Limb (tissue), 2 donors: ENCODE data around the gene HOXB8.
A peak's percentile ranks its signal among the peaks of the same experiment; 100 is the strongest.

ENCODE experiments used
- DNase-seq, 2 donors: peaks; one replicate each; pipeline ENCODE4 v3.0.0-alpha.2; 2016; ENCODE audit errors: extremely low spot score in 2 of 2

Gene HOXB8

DNA sequence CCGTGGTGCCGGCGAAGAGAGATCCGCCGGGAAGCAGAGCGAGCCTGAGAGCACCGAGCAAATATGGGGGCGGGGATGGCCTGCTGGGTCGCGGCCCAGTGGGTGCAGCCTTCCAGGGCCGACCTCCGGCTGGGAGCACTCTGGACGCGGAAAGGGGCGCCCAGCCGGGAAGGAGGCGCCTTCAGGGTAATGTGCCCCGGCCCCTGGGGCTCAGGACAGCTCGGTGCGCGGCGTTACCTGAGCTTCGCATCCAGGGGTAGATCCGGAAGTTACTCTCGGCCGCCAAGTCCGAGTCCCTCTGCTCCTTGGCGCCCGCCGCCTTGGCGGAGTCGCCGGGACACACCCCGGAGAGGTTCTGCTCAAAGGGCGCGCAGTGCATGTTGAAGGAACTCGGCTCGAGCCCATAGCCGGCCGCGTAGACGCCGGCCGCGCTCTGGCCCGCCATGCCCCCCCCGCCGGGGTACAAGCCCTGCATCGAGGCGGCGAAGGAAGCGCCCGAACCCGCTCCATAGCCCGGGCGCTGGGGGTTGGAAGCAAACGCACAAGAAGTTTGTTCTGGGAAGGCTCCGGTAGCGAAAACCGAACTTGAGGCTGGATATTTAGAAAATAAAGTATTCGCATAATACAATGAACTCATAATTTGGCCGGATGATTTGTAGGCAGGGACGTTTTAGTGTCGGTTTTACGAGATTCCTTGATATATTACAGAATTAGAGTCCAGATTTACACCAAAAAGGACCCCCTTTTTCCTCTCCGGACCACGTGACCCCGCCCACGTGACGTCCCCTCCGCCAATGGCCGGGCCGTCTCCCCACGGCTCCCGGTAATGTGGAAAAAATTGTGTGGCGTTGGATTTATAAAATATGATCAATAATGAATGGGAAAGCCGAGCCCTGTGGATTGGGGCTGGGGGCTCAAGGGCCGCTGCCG is 4.5 kb downstream of the HOXB8 start, which contains the start of gene HOXB7:
Gene HOXB7, minus strand, starts transcription at position 736 of the 930 bp plus-strand sequence. Its CDS starts 99 bp downstream, at position 637.
- peak; percentile 47 to 90 for DNase-seq

DNA sequence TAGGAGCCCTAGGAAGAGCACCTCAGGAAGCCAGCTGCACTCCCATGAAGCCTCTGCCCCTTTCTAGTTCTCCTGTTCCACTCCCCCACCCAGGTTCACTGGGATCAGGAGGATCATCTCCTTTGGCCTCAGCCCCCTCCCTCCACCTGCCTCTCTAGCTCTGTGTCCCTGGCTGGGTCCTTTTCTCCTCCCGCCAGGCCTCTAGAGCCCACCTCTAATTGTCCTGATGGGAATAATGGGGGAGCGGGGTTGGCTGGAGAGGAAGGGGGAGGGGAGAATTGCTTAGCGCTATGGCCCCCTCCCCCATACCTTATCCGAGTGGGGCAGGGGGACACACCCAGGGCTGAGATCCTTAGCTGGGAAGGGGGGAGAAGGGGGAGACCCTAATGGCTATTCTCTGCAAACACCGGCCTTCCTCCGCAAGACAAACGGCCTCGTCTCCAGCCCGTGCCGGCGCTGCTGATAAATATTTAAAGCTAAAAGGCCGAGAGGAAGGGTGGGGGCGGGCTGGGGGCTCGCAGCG is 5.3 kb downstream of the HOXB8 start:
- no peak for DNase-seq

DNA sequence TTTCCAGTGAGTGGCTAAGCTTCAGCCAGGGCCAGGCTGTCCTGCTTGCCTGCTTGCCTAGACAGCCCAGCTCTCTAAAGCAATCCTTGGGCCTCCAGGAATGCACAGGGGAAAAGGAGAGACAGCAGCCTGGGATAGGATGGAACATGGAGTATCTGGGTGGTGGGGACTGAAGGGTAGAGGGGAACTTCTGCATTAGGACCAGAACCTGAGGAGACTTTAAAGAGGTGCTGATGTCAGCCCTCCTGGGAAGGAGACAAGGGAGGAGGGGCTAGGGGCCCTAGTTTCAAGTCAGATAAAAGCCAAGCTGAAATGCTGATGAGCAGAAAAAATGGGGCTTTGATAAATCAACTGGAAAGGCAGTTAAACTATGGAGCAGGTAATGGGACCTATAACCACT is 6.1 kb downstream of the HOXB8 start:
- DNase-seq: no peak

DNA sequence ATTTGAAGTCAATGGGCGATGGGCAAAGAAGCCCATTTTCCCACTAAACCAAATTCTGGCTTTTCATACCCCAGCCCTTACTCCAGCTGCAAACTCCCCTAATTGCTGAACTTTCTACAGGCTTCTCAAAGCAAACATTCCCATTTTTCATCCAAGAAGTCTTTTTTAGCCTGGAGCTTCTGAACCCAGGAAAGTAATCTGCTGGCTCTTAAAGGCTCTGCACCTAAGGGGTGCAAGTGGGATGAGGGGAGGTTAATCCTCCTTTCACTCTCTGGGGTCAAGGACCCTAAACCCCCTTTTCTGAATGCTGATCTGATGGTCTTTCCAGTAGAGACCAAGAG is 6.6 kb downstream of the HOXB8 start:
- no peak for DNase-seq

DNA sequence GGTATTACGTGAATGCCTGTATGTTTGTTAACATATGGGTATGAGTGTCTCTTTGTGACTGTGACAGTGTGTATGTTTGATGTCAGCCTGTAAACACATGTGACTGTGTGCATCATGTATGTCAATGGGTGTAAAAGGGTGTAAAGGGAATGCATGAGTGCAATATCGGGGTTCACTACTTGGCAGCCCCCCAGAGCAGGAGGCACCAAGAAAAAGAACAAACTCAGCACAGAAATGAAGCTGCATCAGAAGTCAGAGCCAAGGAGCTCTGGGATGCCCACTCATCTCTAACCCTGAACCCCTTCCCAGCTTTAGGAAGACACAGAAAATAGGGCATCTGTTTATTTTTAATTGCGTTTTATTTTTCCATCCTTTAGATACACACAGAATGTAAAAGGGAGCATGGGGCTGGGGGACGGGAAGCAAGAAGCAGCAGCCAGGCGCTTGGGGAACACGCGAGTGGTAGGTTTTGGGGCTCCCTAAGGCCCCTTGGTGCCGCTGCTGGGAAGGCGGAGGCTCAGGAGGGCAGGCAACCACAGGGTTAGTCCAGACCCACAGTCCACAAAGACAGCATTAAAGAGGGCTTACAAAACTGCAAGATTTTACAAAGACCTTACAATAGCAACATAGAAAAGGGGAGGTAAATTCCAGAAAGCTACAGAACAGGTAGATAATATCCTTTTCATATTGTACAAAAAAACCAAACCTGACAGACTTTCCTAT is 8.0 kb downstream of the HOXB8 start:
- DNase-seq: no peak

DNA sequence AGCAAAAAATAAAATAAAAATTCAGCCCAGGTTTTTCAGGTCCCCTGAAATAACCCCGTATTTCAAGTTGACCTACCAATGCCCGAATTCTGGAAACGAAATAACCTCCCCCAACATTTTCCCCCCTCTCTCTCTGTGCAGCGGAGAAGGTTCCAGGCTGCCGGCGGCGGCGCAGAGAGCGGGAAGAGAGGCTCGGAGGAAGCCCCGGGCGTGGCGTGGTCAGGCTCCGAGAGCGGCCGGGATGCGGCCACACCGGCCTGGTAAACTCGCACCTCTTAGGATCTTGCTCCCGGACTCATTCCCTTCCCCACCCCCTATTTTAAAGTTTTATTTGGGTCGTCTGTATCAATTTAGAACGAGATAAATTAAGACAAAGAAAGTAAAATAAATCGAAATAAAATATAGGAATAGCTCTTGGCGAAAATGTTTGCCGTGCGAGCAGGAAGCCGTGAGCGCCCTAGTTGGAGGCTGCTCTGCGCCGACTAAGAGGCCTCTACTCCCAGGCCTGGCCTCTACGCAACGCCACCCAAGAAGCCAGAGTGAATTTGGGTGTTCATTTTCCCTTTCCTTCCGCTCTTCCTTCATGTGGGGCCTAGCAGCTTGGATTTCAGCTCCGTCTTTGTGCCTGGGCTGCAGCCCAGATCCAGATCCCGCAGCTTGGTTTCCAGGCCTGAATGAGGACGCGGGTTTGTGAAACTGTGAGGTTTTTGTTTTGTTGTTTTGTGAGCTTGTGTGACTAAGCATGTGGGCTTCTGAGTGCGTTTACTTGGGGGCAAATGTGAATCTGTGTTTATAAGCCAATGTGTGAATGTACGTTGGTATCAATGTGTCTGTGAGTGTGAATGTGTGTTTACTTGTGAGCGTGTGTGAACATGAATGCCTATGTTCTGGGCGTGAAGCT is 8.9 kb downstream of the HOXB8 start:
- DNase-seq: peak in 1 of 2 donors; percentile 64

DNA sequence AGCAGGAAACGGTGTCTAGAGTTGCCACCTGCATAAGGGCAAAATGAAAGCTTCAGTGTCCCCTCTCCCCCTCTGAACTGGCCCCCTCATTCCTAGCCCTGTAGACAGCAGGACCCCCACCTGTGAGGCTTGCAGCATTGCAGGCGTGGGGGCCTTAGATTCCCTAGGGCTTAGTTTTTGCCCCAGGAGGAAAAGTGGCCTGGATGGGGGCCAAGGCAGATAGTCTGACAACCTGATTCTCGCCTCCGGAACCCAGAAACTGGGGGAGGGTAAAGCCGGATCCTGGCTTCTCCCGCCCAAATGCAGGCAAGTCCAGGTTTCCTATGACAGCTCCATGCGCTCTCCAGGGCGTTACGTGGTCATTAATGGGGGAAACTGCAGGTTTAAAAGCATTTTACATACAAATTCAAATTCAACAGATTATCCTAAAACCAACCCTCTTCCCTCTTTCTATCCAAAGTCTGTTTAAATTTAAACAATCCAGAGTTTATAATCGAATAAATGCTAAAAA is 9.6 kb downstream of the HOXB8 start:
- DNase-seq: peak in 1 of 2 donors; percentile 71

DNA sequence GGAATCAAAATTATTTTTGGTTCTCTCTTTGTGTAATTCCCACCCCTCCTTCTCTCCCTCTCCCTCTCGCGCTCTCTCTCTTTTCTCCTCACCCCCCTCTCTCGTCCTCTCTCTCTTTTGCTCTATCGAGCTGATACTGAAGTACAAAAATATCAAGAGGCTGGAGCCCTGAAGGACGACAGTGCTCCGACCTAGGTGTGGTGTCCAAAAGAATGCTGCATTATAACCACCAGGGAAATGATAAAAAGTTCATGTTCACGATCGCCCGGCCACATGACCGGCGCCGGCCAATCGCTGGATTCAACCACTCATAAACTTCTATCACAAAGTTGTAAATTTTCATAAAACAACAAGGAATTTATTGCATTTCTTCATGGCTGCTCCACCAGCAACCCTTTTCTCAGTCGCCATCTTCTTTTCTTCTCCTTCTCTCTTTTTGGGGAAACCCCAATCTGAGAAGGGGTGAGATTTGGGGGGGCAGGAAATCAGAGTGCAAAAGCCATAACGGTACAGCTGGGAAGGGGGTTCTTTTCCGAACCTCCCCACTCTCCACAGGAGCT is 10.2 kb downstream of the HOXB8 start, which contains the start of gene HOXB6:
Gene HOXB6, minus strand, starts transcription at position 217 of the 560 bp plus-strand sequence. CDS start 6,836 bp downstream, outside the sequence.
- peak in 1 of 2 donors; percentile 75 for DNase-seq

DNA sequence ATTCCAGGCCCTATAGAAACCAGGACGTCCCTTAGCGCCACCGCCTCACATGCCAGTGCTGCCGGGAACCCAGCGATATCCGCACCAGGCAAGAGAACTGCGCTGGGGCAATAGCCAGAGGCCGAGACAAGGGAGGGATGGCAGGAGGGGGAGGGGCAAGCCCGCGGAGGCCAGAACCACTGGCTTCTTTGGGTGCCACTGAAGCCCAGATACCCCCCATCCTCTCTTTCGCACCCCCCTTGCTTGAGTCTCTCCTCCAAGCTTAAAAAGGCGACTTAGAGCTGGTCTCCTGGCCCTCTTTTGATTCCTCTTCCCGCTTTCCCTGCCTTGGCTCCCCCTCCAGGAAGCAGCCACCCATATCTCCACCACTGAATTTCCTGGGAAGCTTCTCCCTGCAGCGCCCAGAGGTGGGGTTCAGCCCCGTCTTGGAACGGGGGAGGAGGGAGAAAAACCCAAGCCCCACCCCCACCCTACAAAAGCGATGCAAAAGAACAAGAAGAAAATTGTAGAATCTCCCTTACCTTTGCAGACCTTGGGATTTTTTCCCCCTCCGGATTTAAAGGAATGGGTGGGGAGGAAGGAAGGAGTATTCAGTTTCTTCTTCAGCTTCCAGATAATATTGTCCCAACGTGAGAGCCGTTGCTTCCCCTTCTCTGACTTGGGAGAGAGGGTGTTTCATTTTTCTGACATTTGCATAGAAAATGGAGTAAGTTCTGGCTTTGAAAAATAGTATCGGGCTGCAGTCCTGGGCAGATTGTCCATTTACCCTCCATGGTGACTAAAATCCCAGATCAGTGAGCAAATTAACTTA is 10.9 kb downstream of the HOXB8 start:
- peak in 1 of 2 donors; percentile 72 for DNase-seq

DNA sequence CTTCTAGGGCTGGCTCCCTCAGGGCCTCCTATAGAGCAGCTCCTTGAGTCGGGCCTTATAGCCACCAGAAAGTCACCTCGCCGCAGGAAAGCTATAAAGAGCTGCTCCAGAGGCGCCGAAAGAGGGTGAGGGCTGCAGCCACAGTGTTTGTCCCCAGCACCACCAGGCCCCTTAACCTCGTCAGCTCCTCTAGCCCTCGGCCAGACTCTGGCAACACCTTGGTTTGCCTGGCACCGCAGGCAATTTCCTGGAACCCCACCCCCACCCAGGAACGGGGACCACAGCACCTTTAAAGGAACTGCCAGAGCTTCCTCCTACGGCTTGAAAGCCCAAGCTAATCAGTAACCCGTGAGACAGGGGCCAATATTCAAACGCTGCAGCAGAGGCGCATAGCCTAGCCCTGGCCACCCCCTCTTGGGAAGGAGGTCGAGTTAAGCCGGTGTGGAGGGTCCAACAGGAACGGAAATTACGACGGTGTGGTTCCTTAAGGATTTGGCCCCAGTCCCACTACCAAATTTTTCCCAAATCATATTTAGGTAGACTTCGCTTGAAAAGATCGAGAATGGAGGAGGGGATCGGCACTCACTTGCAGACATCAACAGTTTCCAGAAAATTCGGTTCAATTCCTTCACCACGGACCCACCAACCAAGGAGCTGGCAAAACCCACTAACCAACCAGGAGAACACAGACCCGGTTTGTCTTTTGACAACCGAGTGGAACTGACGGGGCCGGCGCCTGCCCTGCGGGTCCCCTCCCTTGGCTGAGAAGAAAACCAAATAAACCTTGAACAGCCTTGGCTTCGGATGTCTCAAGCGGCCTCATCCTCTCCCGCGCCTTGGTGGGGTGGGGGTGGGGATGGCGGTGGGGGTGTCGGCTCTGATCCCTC is 13.3 kb downstream of the HOXB8 start:
- no peak for DNase-seq

DNA sequence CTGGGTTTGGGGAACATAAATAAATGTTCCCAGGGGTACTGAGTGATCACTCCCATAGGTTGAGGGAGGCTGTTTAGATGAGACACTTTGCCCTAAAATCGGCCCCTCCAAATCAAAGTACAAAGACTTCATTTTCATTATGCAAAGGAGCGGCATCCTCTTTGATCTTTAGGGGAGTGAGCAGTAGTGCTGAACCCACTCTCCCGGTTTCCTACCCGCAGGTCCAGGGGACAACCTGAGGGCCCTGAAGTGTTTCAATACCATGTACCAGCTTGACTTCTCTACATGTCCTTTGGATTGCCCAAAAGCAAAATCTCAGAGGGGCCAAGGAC is 13.9 kb downstream of the HOXB8 start:
- DNase-seq: no peak

DNA sequence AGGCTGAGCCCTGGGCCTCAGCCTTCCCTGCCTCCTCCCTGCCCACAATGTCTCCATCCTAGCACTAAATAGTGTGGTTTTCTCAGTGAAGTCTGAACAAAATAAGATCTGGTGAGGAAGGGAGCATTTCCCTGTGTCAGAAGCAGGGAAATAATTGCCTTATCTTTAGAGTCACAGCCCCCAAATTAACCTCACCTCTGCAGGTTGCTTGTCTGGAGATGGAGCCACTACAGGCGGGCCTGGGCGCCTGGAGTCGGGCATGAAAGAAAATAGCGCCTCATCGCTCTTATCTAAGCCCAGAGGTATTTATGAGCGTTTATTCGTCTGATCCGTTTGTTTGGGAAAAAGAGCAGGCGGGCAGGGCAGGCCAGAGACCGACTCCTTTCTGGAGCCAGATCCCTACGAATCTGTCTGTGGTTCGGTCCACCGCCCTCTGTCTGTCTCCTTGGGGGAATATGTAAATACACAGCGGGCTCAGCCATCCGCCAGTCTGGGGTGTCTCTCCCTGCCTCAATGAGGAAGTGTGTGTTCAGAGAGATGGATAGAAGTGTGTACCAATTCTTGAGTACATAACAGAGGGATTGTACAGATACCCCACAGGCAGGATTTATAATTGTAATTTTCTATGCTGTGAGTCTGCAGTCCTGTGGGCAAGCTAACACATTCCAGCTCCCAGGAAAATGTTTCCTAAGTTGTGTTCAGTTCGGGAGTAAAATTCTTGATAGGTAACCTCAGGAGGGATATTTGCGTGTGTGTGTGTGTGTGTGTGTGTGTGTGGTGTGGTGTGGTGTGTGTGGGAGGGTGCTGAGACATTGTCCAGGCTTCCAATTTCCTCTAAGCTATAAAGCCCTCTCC is 14.6 kb downstream of the HOXB8 start:
- no peak for DNase-seq

DNA sequence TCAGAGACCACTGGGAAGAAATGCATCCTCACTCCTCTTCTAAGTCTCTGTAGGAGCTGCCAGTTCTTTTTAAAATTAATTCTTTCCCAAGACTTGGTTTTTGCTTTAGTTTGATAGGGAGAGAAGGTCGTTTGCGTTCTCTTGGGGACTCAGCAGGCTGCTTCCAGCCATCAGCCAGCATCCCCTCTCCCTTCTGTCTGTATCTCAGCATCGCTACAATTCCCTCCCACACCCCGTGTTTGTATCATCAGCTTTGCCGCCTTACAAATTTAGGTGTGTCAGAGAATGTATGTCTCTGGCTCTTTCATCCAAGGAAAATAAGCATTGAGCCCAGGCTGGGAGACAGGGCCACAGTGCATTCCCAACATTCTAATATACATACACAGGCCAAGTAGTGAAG is 15.7 kb downstream of the HOXB8 start:
- no peak for DNase-seq

DNA sequence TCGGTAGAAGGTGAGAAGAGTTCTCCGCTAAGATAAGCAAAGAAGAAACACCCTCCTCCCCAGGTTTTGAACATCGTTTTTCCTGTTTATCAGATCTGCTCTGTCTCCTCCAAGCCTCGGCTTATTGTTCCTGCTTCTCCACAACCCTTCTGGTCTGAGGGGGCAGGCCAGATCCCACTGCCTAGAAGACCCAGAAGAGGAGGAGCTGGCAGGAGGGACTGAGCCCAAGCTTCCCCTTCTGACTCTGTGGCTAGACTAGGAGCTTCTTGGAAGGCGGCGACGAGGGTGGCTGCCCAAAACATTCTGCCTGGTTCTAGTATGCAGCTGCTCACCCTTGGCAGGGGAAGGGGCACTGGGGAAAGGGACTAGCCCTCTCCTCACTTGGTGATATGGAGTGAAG is 16.4 kb downstream of the HOXB8 start:
- no peak for DNase-seq

DNA sequence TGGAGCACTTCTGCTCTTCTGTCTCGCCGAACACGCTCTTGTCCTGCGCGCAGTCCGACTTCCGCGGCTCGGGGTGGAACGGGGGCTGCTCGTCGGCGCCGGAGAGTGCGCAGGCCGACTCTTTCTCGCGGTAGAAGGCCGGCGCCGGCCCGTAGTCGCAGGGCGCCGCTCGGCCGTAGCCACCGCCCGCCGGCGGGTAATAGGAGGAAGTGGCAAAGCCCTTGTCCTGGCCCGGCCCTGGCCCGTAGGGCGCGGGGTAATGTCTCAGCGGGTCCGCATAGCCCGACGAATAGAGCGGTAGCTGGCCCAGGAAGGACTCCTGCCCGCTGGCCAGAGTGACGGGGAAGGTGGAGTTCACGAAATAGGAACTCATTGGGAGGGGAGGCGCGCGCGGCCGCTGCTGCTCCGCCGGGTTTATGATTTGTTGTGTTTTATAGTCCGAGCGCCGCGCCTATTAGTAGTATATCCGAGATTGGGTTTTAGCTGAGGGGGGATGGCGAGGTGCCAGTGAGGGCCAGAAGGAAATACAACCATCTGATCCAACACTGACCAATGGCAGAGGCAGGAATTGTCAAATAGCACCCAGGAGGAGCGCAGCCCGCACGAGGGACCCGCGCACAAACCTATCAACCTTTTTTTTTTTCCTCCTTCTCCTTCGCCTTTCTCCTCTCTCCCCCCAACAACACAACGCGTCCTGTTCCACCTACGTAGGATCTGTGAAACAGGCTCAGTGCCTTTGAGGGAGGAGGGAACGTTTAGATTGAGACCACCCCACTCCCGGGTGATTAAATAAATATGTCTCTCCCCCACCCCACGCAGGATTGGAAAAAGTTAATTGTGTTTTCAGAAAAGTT is 17.1 kb downstream of the HOXB8 start:
- peak in 1 of 2 donors; percentile 81 for DNase-seq

DNA sequence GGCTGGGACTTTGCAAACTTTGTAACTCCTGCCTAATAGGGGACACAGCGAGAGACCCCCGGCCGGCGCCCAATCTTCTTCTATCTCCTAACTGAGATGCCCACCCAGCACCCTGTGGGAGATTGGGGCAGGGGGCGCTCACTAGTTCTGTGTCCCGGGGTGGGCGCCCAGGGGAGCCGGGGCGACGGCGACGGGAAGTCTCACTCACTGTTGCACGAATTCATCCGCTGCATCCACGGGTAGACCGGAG is 17.6 kb downstream of the HOXB8 start:
- DNase-seq: no peak
